ENCODE results near the gene SIVA1.

SIVA1 gene

GRCh38 chr14:104795781-104796686 lies 43.1 kb downstream of the SIVA1 start:
- H3K9me3 ChIP-seq (ENCODE audit: control insufficient read depth, insufficient read depth, low read depth, low read length), result no peaks in the 10 kb centered on the region
- peak overlapping the region; percentile 31 for H3K4me3 ChIP-seq (ENCODE audit: low read depth, low read length)
- H3K27ac ChIP-seq (ENCODE audit: extremely low read depth, low read depth, low read length), result no peak overlapping the region
- H3K36me3 ChIP-seq (ENCODE audit: control insufficient read depth in 2 of 2, insufficient read depth in 1 of 2, low read length in 2 of 2), result peaks cover 0 to 24% of the 10 kb centered on the region in 2 experiments; a peak in 1 of 3 replicates
- peaks cover 10% of the 10 kb centered on the region for H3K4me1 ChIP-seq (ENCODE audit: control insufficient read depth, insufficient read depth, low read length)
- POLR2A ChIA-PET, result interaction anchor here (0.6 to 1.1 kb wide), 2 partner anchors 12 to 43 kb away, joined by 3 to 8 read pairs; partner anchors contain the start of gene SIVA1
- CTCF ChIA-PET, result no interaction called here
- TF ChIP-seq ZBTB26 (tag by site-specific recombination; optimal IDR thresholded peaks at IDR 0.05) (peak; percentile 35), ZNF423 (tag by site-specific recombination; IDR thresholded peaks at IDR 0.05) (no peak), ZNF335 (tag by site-specific recombination; conservative IDR thresholded peaks at IDR 0.05) (0 out of 2 replicates have a peak, but pooled peaks have one; percentile 19), EGR2 (tag by site-specific recombination; IDR thresholded peaks at IDR 0.05; ENCODE audit: low read depth) (0 out of 2 replicates have a peak, but pooled peaks have one; percentile 24), ZNF140 (tag by site-specific recombination; IDR thresholded peaks at IDR 0.05) (no peak), KLF10 (tag by site-specific recombination; IDR thresholded peaks at IDR 0.05) (0 out of 2 replicates have a peak, but pooled peaks have one; percentile 27), KLF9 (tag by site-specific recombination; IDR thresholded peaks at IDR 0.05; ENCODE audit: low read depth) (peak; percentile 64), ZNF121 (tag by site-specific recombination; IDR thresholded peaks at IDR 0.05) (no peak), ZNF677 (tag by site-specific recombination; IDR thresholded peaks at IDR 0.05) (0 out of 2 replicates have a peak, but pooled peaks have one; percentile 6), ZNF654 (tag by site-specific recombination; IDR thresholded peaks at IDR 0.05; ENCODE audit: low read depth) (no peak), ZBTB7A (tag by site-specific recombination; IDR thresholded peaks at IDR 0.05; ENCODE audit: low read depth) (no peak), SP2 (tag by site-specific recombination; IDR thresholded peaks at IDR 0.05) (0 out of 2 replicates have a peak, but pooled peaks have one; percentile 22), HOXC10 (CRISPR knock-in tag; IDR thresholded peaks at IDR 0.05) (no peak), ZNF112 (tag by site-specific recombination; IDR thresholded peaks at IDR 0.05) (no peak), ZFHX2 (tag by site-specific recombination; conservative IDR thresholded peaks at IDR 0.05) (peak; percentile 62), ZNF596 (tag by site-specific recombination; IDR thresholded peaks at IDR 0.05) (0 out of 2 replicates have a peak, but pooled peaks have one; percentile 10), SP3 (tag by site-specific recombination; IDR thresholded peaks at IDR 0.05) (peak; percentile 60), ZNF561 (tag by site-specific recombination; IDR thresholded peaks at IDR 0.05; ENCODE audit: borderline replicate concordance) (no peak), PRDM6 (tag by site-specific recombination; IDR thresholded peaks at IDR 0.05) (no peak), ZSCAN23 (tag by site-specific recombination; IDR thresholded peaks at IDR 0.05) (no peak), GLIS2 (tag by site-specific recombination; IDR thresholded peaks at IDR 0.05) (peak; percentile 61), ATF2 (tag by site-specific recombination; IDR thresholded peaks at IDR 0.05; ENCODE audit: low read depth) (no peak), ZNF747 (tag by site-specific recombination; IDR thresholded peaks at IDR 0.05) (no peak), PATZ1 (tag by site-specific recombination; IDR thresholded peaks at IDR 0.05) (0 out of 2 replicates have a peak, but pooled peaks have one; percentile 18), KLF8 (tag by site-specific recombination; IDR thresholded peaks at IDR 0.05) (peak; percentile 16; the same call in 1 of the 2 replicates), ZBTB8A (tag by site-specific recombination; IDR thresholded peaks at IDR 0.05) (peak; percentile 77)
